NCI-H446 treated with DMSO at 0.1 percent for 48 hours (cell line): ENCODE results near the gene LIPA.
"Not testable (repeated sequence)": the region's sequence is repeated elsewhere in the genome, so short reads cannot be mapped to it uniquely, and the experiment has no call there.

Experiments used
- DNase-seq: peaks from one replicate; lab custom pipeline; 2025; lab: John Stamatoyannopoulos, UW

The LIPA gene

DNA sequence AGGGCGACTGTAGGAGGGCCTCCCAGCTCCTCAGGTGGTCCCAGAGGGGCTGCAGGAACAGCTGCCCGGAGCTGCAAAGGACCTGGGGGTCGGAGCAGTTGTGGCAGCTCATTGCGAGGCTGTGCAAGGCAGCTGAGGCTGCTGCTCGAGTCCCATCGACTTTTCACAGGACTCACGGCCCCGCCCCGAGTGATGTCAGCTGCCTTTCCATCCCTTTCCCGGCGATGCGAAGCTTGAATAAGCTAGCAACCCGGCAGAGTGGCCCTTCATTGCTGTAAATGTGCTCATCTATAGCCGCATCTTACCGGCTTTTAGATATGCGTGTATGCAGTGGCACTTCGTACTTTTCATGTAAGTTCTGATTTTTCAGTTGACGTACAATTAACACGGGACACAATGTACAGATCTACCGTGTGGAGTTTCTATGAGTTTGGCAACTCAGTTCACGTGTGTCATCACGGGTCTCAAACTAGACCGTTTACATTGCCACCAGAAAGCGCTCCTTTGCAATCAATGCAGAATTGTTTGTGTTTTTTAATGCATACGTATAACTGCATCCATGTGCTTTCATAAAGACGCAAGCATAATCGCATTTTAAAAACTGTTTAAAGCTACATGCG is 44.3 kb downstream of the LIPA start, which contains the start of gene CH25H:
Gene CH25H, minus strand, starts transcription at position 137 of the 620 bp plus-strand sequence. Its CDS starts 25 bp downstream, at position 112.
- no peak for DNase-seq

DNA sequence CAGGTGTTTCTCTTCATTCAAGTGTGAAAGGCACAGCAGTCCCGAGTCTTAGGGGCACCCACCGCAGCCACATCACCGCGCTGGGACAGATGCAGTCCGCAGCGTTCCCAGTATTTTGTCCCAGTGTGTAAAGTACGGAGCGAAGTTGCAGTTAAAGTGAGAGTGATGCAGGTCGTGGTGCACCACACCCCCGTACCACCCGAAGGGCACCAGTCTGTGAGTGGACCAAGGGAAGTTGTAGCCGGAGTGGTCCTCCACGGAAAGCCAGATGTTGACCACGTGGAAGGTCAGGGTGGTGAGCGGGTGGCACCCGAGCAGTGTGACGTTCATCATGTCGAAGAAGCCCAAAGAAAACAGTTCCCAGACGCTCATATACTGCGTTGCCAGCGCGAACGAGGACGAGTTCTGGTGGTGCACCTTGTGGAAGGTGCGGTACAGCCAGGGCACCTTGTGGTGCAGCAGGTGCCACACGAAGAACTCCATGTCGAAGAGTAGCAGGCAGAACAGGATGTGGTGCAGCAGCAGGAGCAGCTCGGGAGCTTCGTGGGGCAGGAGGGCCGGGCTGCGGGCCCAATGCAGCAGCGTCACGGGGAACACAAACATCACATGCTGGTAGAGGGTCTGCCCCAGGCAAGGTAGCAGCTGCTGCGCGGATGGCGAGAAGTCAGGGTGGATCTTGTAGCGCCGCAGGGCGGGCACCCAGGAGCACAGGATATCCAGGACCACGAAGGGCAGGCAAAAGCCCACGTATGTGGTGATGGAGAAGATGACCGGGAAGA is 45.0 kb downstream of the LIPA start:
- DNase-seq: no peak

DNA sequence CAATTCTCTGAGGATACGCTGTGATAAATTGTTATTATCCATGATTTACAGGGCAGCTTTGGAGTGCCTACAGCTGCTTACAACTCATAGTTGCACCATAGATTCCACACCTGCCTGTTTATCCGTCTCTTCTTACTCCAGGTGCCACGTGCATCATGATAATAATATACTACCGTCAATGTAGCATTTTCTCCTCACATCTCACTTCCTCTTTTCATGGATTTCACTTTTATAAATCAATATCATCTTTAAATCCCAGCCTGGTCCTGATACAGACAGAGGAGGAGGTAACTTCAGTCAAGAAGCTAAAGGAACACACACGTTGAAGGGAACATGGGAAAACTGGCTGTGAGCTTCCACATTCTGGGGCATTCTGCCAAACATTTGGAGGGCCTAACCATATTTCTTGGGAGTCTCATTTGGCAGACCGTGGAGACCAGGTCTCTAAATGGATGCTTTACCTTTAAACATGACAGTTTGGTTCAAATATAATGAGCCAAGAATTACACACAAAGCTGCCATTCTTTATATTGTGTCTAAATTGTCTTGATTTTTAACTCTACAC is 46.9 kb downstream of the LIPA start:
- DNase-seq: no peak

GRCh38 chr10:89203237-89203636 is 48.3 kb downstream of the LIPA start:
- DNase-seq: no peak

- no peak for DNase-seq
Observed at GRCh38 chr10:89202033-89202425, 49.5 kb downstream of the LIPA start.

DNA sequence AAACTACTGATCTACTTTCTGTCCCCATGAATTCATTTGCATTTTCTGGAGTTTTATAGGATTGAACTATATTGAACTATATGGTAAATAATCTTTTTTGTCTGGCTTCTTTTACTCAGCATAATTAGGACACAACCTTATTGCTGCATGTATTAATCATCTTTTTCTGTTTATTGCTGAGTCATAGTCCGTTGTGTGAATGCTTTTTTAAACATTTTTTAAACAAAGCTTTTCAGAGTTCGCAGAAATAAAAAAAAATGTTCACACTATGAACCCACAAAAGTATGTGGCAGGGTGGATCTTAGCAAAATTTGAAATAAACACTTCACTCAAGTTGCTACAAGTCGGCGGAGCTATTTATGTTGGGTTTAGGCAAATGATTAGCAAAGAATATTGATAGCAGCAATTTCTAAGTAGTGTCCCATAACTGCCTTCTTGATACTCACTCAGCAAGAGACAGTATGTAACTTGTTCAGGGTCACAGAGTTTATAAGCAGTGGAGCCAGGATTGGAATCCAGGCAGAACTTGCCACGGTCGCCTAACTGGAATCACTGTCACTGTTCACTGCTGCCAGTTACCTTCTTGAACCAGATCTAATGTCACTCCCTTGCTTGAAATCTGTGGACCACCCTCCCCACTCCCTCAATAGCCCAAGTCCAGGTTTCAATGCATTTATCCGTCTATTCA is 50.1 kb downstream of the LIPA start:
- no peak for DNase-seq

- no peak for DNase-seq
Observed at GRCh38 chr10:89197473-89197872, 54.1 kb downstream of the LIPA start.

DNA sequence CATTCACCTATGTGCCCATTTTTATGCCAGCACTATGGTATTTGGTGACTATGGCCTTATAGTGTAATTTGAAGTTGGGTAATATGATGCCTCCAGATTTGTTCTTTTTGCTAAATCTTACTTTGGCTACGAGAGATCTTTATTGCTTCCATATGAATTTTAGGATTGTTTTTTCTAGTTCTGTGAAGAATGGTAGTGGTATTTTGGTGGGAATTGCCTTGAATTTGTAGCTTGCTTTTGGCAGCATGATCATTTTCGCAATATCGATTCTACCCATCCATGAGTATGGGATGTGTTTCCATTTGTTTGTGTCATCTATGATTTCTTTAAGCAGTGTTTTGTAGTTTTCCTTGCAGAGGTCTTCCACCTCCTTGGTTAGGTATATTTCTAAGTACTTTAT is 60.3 kb downstream of the LIPA start:
- not testable (repeated sequence) for DNase-seq

DNA sequence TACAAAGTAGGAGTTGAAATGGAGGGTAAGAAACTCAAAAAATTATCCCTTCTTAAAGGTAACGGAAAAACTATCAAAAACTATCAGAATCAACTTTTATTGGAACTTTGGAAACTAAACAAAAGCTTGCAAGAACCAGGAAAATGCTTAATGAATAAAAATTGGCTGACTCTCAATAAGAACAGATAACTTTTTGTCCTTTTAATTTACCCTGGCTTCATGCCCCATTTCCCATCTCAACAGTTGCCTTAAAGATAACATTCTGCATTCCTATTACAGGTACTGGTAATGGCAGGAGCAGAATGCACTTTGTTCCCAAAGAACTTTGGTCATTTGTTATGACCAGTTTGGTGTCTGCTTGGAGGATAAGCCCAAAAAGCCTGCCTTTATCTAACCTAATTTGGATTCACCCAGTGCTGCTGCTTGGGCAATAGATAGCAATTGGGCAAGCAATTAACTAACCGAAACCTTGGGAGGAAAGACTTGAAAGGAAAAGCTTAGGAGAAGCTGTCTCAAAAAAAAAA is 62.3 kb downstream of the LIPA start:
- no peak for DNase-seq

- DNase-seq: no peak
Observed at GRCh38 chr10:89185658-89186057, 65.9 kb downstream of the LIPA start.

DNA sequence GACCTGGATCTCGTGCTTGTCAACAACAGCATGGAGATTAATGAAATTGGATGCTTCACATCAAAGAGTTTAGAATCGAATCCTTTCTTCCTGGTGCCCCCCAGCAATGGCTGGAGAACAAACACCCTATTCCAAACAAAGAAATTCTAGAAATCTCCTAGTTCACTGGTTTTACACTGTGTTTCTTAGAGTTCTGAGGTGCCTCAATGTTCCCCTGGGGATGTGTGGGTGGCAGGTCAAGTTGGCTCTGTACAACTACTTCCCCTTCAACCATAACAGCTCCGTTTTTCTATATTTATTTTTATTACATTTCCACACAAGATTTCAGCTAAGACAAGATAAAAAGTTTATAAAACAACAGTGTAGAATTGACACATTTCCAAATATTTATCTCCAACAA is 66.9 kb downstream of the LIPA start:
- DNase-seq: no peak

DNA sequence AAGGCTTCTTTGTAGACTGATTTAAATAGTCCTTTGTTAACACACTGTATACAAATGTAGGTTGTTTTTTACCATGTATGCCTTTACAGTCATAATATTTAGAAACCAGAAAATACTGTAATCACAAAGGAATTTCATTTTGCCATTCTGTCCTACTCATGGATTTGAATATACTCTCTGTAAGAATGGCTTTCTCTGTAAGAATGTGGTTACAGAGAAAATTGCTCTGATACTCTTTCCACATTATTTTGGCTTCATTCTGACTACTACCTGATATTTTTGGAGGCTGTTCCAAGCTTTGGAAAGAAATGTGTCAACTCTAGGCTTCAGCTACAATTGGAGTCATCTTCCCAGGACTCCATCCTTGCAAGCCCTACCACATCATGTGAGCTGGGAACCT is 68.0 kb downstream of the LIPA start:
- DNase-seq: no peak

- DNase-seq: no peak
Observed at GRCh38 chr10:89182894-89183293, 68.7 kb downstream of the LIPA start.

DNA sequence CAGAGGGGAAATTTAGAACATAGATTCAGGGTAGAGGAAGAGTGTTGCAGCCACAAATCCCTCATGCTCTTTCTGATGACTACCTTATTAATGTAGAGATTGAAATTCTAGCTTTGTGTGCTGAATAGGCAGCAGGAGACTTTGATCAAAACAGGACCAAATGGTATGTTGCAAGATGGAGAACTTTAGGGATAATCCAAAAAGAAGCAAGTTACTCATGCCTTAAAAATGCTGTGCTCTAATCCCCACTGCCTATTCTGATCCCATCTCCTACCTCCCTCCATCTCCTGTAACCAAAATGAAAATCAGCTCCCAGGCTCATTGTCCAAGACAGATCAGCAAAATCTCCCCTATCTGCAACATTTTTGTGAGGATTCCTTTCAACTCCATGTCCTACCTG is 75.8 kb downstream of the LIPA start:
- DNase-seq: no peak

DNA sequence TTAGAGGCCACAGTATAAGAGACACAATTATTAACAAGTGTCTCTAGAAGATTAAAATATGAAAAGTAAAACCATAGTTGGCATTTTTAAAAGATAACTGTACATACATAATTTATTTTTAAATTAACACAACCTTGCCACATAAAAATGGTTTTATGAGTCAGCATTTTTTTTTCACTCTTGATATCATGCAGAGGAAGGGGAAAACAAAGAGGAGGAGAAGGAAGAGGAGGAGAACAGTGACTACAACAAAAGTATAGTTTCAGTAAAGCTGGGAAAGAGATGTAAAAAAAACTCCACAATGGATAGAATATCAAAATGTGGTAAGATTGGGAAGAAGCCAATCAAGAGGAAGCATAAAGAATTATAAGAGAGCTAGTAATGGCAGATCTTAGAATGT is 78.5 kb downstream of the LIPA start:
- DNase-seq: no peak

GRCh38 chr10:89171996-89172395 is 79.6 kb downstream of the LIPA start:
- no peak for DNase-seq

- DNase-seq: no peak
Observed at GRCh38 chr10:89171263-89171872, 80.2 kb downstream of the LIPA start.

DNA sequence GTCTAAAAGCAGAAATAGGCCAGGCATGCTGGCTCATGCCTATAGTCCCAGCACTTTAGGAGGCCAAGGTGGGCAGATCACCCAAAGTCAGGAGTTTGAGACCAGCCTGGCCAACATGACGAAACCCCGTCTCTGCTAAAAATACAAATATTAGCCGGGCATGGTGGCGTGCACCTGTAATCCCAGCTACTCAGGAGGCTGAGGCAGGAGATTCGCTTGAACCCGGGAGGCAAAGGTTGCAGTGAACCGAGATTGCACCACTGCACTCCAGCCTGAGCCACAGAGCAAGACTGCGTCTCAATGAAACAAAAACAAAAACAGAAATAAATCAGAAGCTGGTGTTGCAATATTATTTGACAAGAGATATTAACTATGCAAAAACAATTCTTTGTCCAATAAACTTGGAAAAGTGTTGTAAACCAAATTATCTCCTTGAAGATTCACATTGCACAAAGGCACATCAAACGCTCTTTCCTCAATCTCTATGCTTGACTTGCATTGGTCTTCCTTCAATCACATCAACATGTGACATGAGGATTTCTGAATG is 83.1 kb downstream of the LIPA start:
- DNase-seq: not testable (repeated sequence)

DNA sequence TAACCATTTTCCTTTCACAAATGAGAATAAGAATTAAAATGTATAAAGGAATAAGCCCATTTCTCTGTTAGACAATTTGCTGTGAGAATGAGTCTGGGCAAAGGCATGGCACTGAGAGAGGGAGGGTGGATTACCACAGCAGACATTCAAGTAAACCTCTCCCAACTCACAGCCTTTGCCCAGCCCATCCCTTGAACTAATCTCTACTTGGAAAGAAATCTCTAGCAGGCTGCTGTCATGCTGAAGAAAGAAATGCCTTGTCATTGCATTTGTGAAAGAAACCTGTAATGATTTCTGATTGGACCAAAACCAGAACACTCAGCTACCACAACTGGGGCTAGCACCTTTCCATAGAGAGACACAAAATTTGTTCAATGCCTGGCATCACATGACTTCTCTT is 83.7 kb downstream of the LIPA start:
- no peak for DNase-seq

- DNase-seq: no peak
Observed at GRCh38 chr10:89165923-89166322, 85.7 kb downstream of the LIPA start.

DNA sequence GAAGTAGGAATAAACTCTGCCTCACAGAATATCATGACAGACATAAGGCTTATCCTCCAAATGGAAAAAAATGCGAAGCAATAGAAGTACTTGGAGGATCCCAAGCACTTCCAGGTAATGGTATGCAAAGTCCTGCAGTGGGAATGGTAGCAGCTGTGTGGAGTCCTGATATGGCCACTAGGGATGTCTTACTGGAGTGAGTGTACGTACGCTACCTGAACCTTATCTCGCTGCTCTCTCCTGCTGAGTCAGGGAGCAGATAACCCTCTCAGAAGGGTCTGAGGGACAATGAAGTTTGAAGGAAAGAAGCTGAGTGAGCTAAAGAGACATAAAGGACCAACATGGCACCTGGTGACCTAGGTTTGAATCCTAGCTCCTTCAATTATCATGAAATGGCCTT is 86.7 kb downstream of the LIPA start:
- no peak for DNase-seq

- no peak for DNase-seq
Observed at GRCh38 chr10:89164080-89164479, 87.5 kb downstream of the LIPA start.
